Stimulated activated naive CD8-positive, alpha-beta T cell treated with anti-CD3 and anti-CD28 coated beads, Interleukin-15, amount 100 ng/mL, for 72 hours (primary cell): ENCODE data around the gene DNAJC12.

Experiments
- ATAC-seq: fragments of 150-1000 bp; cut with Tn5 transposase; 2 replicates; pipeline ENCODE4 v1.10.0; 2021; ENCODE audit warnings: mild to moderate bottlenecking, moderate library complexity
- DNase-seq, 2 donors: peaks; one replicate each; pipeline ENCODE4 v3.0.0; 2021 to 2022
- H3K27ac Mint-ChIP-seq, 2 donors: one replicate each; pipeline ENCODE4 v1.8.0; 2022; ENCODE audit warnings: mild to moderate bottlenecking in 2 of 2, mixed read lengths in 2 of 2, moderate library complexity in 2 of 2
- H3K27me3 Mint-ChIP-seq: one replicate; pipeline ENCODE4 v1.8.0; 2022; ENCODE audit warnings: mixed read lengths
- H3K4me1 Mint-ChIP-seq: one replicate; pipeline ENCODE4 v1.8.0; 2022; ENCODE audit warnings: mild to moderate bottlenecking, mixed read lengths
- H3K4me3 Mint-ChIP-seq, 2 donors: one replicate each; pipeline ENCODE4 v1.8.0; 2022; ENCODE audit warnings: mild to moderate bottlenecking in 2 of 2, mixed read lengths in 2 of 2, moderate library complexity in 1 of 2
- H3K9me3 Mint-ChIP-seq, 2 donors: one replicate each; pipeline ENCODE4 v1.8.0; 2022; ENCODE audit warnings: mixed read lengths in 2 of 2

Gene DNAJC12

GRCh38 chr10:67815571-67816059, 22.4 kb downstream of the DNAJC12 start:
- Mint-ChIP-seq H3K9me3 (no peaks in the 10 kb centered on the region), H3K4me3 (peak overlapping the region; percentile 14 to 65), H3K27ac (peak overlapping the region; percentile 64 to 92), H3K27me3 (no peaks in the 10 kb centered on the region), H3K4me1 (peaks cover 57% of the 10 kb centered on the region)
- DNase-seq (no peak), ATAC-seq (peak; percentile 66)

DNA sequence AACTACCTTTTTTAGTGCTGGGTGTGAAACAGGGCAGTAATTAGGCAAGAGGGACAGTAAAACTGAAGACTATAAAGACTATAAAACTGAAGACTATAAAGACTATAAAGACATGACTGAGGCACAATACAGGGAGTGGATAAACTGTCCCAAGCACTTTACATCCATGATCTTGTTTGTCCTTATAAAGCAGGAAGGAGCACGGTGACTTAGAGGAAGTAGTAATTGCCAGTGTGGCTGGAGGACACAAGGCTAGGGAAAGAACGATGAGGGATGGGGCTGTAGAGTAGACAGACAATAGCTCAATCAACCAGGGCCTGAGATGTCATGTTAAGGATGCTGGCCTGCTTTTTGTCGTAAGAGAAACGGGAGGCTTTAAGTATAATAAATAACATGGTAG, 26.0 kb downstream of the DNAJC12 start:
- H3K9me3 Mint-ChIP-seq: peaks cover 0 to 7% of the 10 kb centered on the region in 2 donors
- ATAC-seq: no peak
- H3K4me1 Mint-ChIP-seq: peaks cover 48% of the 10 kb centered on the region
- H3K27me3 Mint-ChIP-seq: peaks cover 10% of the 10 kb centered on the region
- no peak overlapping the region for H3K27ac Mint-ChIP-seq
- DNase-seq: no peak
- no peak overlapping the region for H3K4me3 Mint-ChIP-seq

GRCh38 chr10:67809107-67809506, 28.9 kb downstream of the DNAJC12 start:
- DNase-seq: no peak
- no peak overlapping the region for H3K27ac Mint-ChIP-seq
- peaks cover 5 to 7% of the 10 kb centered on the region in 2 donors for H3K9me3 Mint-ChIP-seq
- no peak overlapping the region for H3K4me3 Mint-ChIP-seq
- peaks cover 51% of the 10 kb centered on the region for H3K4me1 Mint-ChIP-seq
- H3K27me3 Mint-ChIP-seq: peaks cover 10% of the 10 kb centered on the region
- ATAC-seq: no peak

DNA sequence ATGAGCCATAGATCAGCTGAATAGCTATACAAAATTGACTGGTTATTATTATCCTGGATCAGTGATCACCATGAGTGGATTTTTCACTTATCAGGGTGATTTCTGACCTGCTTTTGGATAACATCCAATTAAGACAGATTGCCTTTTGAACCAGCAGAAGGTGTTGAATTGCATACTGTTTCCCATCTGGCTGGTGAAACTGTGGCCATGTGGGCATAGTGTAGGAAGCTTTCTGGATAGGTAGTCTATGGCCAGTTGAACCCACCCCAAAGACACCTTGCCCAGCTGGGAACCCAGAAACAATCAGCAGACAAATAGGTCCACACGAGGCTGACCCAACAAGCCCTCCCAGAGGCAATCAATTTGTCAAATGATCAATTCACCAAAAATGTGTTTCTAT, 29.3 kb downstream of the DNAJC12 start:
- peaks cover 5 to 7% of the 10 kb centered on the region in 2 donors for H3K9me3 Mint-ChIP-seq
- ATAC-seq (no peak), DNase-seq (no peak)
- H3K27me3 Mint-ChIP-seq: peaks cover 10% of the 10 kb centered on the region
- H3K4me3 Mint-ChIP-seq: no peak overlapping the region
- H3K4me1 Mint-ChIP-seq: peaks cover 55% of the 10 kb centered on the region
- H3K27ac Mint-ChIP-seq: no peak overlapping the region

- H3K9me3 Mint-ChIP-seq: peaks cover 5 to 7% of the 10 kb centered on the region in 2 donors
- H3K27ac Mint-ChIP-seq: no peak overlapping the region
- ATAC-seq: no peak
- DNase-seq: no peak
- H3K4me3 Mint-ChIP-seq: no peak overlapping the region
- peaks cover 57% of the 10 kb centered on the region for H3K4me1 Mint-ChIP-seq
- H3K27me3 Mint-ChIP-seq: peaks cover 10% of the 10 kb centered on the region
These were observed 30.0 kb downstream of the DNAJC12 start for GRCh38 chr10:67807855-67808456.

DNA sequence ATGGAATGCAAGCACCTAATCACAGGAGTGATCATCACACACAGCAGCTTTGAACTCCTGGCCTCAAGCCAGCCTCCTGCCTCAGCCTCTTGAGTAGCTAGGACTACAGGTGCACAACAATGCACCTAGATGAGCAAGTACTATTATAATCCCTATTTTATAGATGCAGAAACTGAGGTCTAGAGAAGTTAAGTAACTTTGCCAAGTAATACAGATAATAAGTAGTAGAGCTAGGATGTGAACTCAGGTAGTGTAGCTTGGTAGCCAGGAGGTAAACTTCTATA, 33.7 kb downstream of the DNAJC12 start:
- peaks cover 10% of the 10 kb centered on the region for H3K27me3 Mint-ChIP-seq
- no peak for DNase-seq
- H3K9me3 Mint-ChIP-seq: peaks cover 0 to 5% of the 10 kb centered on the region in 2 donors
- H3K4me3 Mint-ChIP-seq: peak overlapping the region; percentile 15 to 41
- H3K4me1 Mint-ChIP-seq: peaks cover 55% of the 10 kb centered on the region
- peak overlapping the region; percentile 95 to 98 for H3K27ac Mint-ChIP-seq
- no peak for ATAC-seq

DNA sequence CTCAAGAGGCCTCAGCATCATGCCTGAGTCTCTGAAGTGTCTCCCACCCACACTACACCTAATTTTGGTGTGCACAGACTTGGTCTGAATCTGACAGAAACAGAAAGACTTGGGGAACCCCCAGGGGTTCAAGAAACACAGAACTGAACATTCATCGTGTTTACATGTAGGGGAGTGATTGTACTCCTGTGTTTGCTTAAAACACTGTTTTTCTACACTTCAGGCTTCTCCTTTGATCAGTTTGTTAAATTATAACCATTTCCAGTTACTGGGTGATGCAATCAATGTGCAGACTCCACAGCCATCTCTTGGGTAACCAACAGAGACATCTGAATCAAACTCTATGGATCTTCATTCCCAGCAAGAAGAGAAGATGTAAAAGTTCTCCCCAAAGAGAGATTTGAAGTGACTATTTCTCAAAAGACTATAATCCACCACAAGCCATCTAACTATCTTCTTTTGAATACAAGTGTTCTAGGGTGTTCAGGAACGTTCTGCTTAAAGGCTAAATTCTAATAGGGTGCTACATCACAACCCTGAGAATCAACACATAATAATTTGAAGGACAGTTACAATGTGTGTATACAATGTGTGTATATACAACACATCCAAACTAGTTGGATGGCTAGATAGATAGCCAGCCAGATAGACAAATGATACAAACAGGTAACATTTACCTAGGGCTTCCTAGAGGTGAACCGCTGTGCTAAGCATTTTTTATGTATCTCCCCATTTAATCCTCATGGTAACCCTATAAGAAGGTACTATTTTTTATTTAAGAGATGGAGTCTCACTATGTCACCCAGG, 34.2 kb downstream of the DNAJC12 start:
- H3K27ac Mint-ChIP-seq: peak overlapping the region; percentile 95 to 98

DNA sequence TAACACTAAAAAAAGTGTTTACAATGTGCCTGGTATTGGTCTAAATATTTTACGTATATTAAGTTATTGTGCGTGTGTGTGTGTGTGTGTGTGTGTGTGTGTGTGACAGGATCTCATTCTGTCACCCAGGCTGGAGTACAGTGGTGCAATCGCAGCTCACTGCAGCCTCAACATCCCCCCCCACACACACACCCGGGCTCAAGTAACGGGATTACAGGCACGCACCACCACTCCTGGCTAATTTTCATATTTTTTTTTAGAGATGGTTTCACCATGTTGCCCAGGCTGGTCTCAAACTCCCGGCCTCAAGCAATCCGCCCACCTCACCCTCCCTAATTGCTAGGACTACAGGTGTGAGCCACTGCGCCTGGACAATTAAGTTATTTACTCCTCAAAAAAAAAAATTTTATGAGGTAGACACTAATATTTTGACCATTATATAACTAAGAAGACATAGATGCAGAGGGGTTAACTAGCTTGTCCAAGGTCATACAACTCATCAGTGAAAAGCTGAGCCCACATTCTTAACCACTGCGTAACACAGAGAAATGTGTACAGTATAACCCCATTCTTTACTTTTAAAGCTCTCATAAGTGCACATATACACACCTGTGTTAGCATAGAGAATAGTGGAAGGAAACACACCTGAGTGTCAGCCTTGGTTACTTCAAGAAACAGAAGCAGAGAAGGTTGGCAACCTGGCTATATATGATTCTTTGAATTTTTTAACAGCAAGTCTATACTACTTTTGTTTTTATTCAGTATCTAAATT, 35.0 kb downstream of the DNAJC12 start:
- ATAC-seq (peak; percentile 51), DNase-seq (no peak)
- Mint-ChIP-seq H3K4me3 (peak overlapping the region; percentile 24 to 71), H3K27ac (peak overlapping the region; percentile 95 to 98), H3K4me1 (peaks cover 46% of the 10 kb centered on the region), H3K27me3 (peaks cover 7% of the 10 kb centered on the region), H3K9me3 (peaks cover 0 to 5% of the 10 kb centered on the region in 2 donors)

More for the DNA sequence above, 34.2 kb downstream of the DNAJC12 start:
- ATAC-seq: peak; percentile 97
- peak; percentile 33 to 66 for DNase-seq
- H3K27me3 Mint-ChIP-seq: peaks cover 10% of the 10 kb centered on the region
- H3K4me1 Mint-ChIP-seq: peaks cover 55% of the 10 kb centered on the region
- peak overlapping the region; percentile 17 to 41 for H3K4me3 Mint-ChIP-seq
- H3K9me3 Mint-ChIP-seq: peaks cover 0 to 5% of the 10 kb centered on the region in 2 donors

- H3K4me1 Mint-ChIP-seq: peaks cover 33% of the 10 kb centered on the region
- ATAC-seq: no peak
- DNase-seq: no peak
These were observed 36.9 kb downstream of the DNAJC12 start for GRCh38 chr10:67801118-67801517.

DNA sequence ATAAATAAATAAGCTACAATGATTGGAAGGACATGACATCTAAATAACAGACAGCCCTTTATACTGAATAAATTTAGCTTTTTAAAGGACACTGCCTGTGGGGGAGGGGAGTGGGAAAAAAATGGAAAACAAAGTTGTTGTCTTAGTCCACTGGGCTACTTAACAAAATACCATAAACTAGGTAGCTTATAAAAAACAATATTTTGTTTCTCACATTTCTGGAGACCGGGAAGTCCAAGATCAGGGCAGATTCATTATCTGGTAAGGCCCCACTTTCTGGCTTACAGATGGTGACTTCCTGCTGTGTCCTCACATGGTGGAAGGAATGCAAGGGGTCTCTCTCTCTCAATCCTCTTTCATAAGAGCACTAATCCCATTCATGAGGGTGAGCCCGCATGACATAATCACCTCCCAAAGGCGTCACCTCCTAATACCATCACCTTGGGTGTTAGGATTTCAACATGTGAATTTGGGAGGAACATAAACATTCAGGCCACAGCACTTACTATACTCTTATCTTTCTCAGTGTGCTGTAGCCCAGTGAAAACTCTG, 43.0 kb downstream of the DNAJC12 start:
- Mint-ChIP-seq H3K9me3 (no peaks in the 10 kb centered on the region), H3K4me1 (peaks cover 40% of the 10 kb centered on the region), H3K27me3 (no peaks in the 10 kb centered on the region), H3K27ac (no peak overlapping the region), H3K4me3 (no peak overlapping the region)
- no peak for ATAC-seq
- DNase-seq: no peak

More at GRCh38 chr10:67801118-67801517, 36.9 kb downstream of the DNAJC12 start:
- H3K27me3 Mint-ChIP-seq: no peaks in the 10 kb centered on the region
- no peak overlapping the region for H3K4me3 Mint-ChIP-seq
- no peak overlapping the region for H3K27ac Mint-ChIP-seq
- peaks cover 0 to 2% of the 10 kb centered on the region in 2 donors for H3K9me3 Mint-ChIP-seq

- no peak overlapping the region for H3K4me3 Mint-ChIP-seq
- ATAC-seq: no peak
- no peak for DNase-seq
These were observed 43.7 kb downstream of the DNAJC12 start for GRCh38 chr10:67794256-67794655.

GRCh38 chr10:67793313-67793712, 44.7 kb downstream of the DNAJC12 start:
- H3K27me3 Mint-ChIP-seq: no peaks in the 10 kb centered on the region
- H3K27ac Mint-ChIP-seq: peak overlapping the region in 1 of 2 donors; percentile 7
- no peak for ATAC-seq
- H3K4me1 Mint-ChIP-seq: peaks cover 57% of the 10 kb centered on the region
- no peaks in the 10 kb centered on the region for H3K9me3 Mint-ChIP-seq
- DNase-seq: no peak
- no peak overlapping the region for H3K4me3 Mint-ChIP-seq

More at GRCh38 chr10:67794256-67794655, 43.7 kb downstream of the DNAJC12 start:
- H3K27me3 Mint-ChIP-seq: no peaks in the 10 kb centered on the region
- no peak overlapping the region for H3K27ac Mint-ChIP-seq
- H3K9me3 Mint-ChIP-seq: no peaks in the 10 kb centered on the region
- H3K4me1 Mint-ChIP-seq: peaks cover 47% of the 10 kb centered on the region

- Mint-ChIP-seq H3K4me3 (no peak overlapping the region), H3K9me3 (no peaks in the 10 kb centered on the region), H3K27ac (no peak overlapping the region), H3K4me1 (peaks cover 63% of the 10 kb centered on the region), H3K27me3 (no peaks in the 10 kb centered on the region)
- ATAC-seq (no peak), DNase-seq (no peak)
These were observed 45.3 kb downstream of the DNAJC12 start for GRCh38 chr10:67792653-67793052.

DNA sequence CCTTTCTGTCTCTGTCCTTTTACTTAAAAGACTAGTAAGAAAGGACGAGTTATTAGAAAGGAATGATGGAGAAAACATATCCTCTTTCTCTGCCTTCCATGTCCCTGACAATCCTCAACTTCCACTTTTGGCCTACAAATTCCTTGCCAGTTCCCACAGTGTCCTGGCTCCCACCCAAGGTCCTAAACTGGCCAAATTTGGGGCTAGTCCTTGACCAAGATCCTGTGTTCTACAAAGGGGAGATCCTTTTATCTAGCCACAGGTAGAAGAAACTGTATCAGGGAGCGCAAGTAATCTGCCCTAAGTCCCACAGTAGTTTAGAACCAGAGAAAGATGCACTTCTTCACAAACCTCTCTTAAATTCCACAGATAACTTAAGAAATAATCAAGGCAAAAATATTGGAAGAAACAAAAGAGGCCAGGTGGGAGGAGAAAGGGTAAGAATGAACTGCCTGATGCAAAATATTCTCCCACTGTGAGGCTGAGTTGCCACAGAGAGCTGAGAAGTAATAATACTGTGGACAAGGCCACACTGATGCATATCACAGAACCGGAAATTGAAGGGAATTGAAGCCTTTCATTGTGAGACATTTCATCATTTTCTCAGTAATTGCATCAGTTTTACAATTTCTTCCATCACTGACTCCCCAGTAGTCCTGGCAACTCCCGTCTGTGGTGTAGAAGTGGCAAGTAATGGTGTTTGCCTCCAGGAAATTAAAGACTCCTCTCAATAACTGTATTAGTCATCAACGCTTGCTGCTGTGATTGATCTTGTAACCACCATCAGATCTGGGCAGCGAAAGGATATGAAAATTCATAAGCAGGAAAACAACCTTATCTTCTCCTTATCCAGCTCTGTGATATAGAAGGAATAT, 47.2 kb downstream of the DNAJC12 start:
- H3K27me3 Mint-ChIP-seq: no peaks in the 10 kb centered on the region
- peaks cover 70% of the 10 kb centered on the region for H3K4me1 Mint-ChIP-seq
- no peaks in the 10 kb centered on the region for H3K9me3 Mint-ChIP-seq
- H3K4me3 Mint-ChIP-seq: peak overlapping the region; percentile 66 to 67
- peak; percentile 57 to 75 for DNase-seq
- peak overlapping the region; percentile 99 to 100 for H3K27ac Mint-ChIP-seq
- peak; percentile 91 for ATAC-seq
